Neural progenitor cell (in vitro differentiated cells): ENCODE results near the gene LYRM4.

Source experiments
- EZH2phosphoT487 ChIP-seq: fragments of 200-600 bp; sonication (generic); IDR thresholded peaks from 2 replicates; pipeline ENCODE4 v1.6.1; 2017; ENCODE audit warnings: antibody characterized with exemption
- TF ChIP-seq, protein P1 (sequence below): fragments of 200-600 bp; sonication (generic); IDR thresholded peaks from 2 replicates; pipeline ENCODE4 v1.5.1; 2017; ENCODE audit warnings: antibody characterized with exemption, mild to moderate bottlenecking

- TF ChIP-seq, protein P1, sequence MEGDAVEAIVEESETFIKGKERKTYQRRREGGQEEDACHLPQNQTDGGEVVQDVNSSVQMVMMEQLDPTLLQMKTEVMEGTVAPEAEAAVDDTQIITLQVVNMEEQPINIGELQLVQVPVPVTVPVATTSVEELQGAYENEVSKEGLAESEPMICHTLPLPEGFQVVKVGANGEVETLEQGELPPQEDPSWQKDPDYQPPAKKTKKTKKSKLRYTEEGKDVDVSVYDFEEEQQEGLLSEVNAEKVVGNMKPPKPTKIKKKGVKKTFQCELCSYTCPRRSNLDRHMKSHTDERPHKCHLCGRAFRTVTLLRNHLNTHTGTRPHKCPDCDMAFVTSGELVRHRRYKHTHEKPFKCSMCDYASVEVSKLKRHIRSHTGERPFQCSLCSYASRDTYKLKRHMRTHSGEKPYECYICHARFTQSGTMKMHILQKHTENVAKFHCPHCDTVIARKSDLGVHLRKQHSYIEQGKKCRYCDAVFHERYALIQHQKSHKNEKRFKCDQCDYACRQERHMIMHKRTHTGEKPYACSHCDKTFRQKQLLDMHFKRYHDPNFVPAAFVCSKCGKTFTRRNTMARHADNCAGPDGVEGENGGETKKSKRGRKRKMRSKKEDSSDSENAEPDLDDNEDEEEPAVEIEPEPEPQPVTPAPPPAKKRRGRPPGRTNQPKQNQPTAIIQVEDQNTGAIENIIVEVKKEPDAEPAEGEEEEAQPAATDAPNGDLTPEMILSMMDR, result no peak
- no peak for TF ChIP-seq EZH2phosphoT487
Measured at GRCh38 chr6:5100806-5101205, 159.9 kb downstream of the LYRM4 start.
